ENCODE data around the gene APOLD1. TPM values are rescaled to one million over a fixed set of nuclear protein-coding genes. Genes with fewer than 3 reads are reported as not detected.

Gene APOLD1
- total RNA-seq, 6 donors from 2014 or later, result 8.5 to 36.5 (median 15.6) TPM

DNA sequence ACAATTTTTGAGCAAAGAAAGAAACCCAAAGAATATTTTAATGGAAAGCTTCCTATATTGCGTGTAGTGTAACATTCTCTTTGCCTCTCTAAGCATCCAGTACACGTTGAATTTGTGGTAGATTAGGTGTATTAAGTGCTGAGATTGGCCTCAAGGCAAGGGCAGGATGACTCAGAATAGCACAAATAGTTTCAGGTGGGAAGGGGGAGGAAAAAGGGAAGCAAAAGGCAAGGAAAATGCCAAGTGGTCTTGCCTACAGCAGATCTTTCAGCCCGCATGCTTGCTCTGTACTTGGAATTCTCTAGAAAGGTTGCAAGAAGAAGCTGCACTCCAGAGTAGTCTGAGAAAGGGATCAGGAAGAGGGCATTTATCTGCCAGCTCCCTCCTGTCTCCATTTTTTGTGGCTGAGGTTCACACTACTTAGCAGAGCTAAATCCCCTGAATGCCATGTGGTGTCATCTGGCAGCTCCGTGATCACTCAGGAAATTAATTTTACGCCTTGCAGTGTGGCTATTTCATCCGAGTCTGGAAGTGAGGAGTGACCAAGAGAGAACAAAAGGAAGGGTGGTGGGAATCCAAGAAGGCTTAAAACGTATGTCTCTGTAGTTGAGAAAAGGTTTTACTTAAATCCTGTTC is 39.8 kb upstream of the APOLD1 start:
- DNase-seq (no peak), ATAC-seq (ENCODE audit: low FRiP score in 2 of 2) (no peak)
- no peak overlapping the region for H3K27ac ChIP-seq
- H3K4me3 ChIP-seq, result no peak overlapping the region
- no peak for TF ChIP-seq EP300 (IDR thresholded peaks at IDR 0.05)
- TF ChIP-seq POLR2AphosphoS5 (IDR thresholded peaks at IDR 0.05), result no peak
- TF ChIP-seq, protein P1, sequence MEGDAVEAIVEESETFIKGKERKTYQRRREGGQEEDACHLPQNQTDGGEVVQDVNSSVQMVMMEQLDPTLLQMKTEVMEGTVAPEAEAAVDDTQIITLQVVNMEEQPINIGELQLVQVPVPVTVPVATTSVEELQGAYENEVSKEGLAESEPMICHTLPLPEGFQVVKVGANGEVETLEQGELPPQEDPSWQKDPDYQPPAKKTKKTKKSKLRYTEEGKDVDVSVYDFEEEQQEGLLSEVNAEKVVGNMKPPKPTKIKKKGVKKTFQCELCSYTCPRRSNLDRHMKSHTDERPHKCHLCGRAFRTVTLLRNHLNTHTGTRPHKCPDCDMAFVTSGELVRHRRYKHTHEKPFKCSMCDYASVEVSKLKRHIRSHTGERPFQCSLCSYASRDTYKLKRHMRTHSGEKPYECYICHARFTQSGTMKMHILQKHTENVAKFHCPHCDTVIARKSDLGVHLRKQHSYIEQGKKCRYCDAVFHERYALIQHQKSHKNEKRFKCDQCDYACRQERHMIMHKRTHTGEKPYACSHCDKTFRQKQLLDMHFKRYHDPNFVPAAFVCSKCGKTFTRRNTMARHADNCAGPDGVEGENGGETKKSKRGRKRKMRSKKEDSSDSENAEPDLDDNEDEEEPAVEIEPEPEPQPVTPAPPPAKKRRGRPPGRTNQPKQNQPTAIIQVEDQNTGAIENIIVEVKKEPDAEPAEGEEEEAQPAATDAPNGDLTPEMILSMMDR (IDR thresholded peaks at IDR 0.05), result no peak
- no peak for TF ChIP-seq POLR2A (IDR thresholded peaks at IDR 0.05)
- no peaks in the 10 kb centered on the region for H3K27me3 ChIP-seq
- H3K4me1 ChIP-seq, result peaks cover 0 to 12% (median 8%) of the 10 kb centered on the region in 4 donors
- no peaks in the 10 kb centered on the region for H3K9me3 ChIP-seq
- WGBS, 2 donors, result 77 to 95% methylated on average over 6 to 7 of the region's 7 CpGs
- H3K36me3 ChIP-seq, result no peaks in the 10 kb centered on the region

DNA sequence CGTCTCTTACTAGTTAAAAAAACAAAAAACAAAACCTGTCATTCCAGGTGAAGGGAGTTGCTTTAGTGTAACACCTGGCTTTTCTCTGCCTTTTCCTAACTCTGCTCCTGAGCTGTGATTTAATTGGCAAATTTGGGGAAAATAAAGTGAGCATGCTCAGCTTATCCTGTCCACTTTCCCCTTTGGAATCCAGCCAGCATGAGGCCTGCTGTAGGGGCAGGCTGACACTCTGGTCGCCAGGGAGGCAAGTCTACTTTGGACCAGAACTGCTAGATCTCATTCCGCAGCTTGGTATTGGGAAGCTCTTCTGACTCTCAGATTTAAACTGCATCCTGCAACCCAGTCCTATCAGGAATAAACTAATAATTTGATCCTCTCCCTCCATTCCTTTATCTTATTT is 38.2 kb upstream of the APOLD1 start:
- no peak for DNase-seq
- no peak overlapping the region for H3K27ac ChIP-seq
- WGBS, 2 donors, result 80 to 81% methylated on average over 3 of the region's 3 CpGs

DNA sequence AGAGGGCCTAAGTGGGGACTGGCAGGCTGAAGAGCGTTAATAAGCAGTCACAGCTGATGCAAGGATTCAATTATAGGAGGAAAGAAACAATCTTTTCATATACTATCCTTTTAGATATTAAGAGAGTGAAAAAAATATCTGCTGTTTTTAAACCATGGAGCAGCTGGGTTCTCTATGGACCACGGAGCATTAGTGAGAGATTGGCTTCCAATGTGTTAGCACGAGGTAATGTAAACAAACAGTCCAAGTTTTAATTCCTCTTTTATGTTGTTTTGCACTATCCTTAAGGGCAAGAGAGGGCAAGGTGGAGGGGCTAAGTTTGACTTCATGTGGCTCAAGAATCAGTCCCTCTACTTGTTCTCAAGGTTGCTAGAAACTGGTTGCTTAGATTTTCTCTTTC is 37.4 kb upstream of the APOLD1 start:
- no peaks in the 10 kb centered on the region for H3K36me3 ChIP-seq
- 59 to 63% methylated on average over 3 of the region's 3 CpGs for WGBS, 2 donors
- H3K27ac ChIP-seq, result no peak overlapping the region
- TF ChIP-seq EP300 (IDR thresholded peaks at IDR 0.05) (no peak), POLR2AphosphoS5 (IDR thresholded peaks at IDR 0.05) (no peak), POLR2A (IDR thresholded peaks at IDR 0.05) (no peak)
- TF ChIP-seq, protein P1 (IDR thresholded peaks at IDR 0.05), result no peak
- H3K9me3 ChIP-seq, result no peaks in the 10 kb centered on the region
- no peak for DNase-seq
- H3K4me3 ChIP-seq, result no peak overlapping the region
- ATAC-seq (ENCODE audit: low FRiP score in 2 of 2), result no peak
- H3K27me3 ChIP-seq, result no peaks in the 10 kb centered on the region
- no peaks in the 10 kb centered on the region for H3K4me1 ChIP-seq

More for the DNA sequence above, 38.2 kb upstream of the APOLD1 start:
- peaks cover 0 to under 1% (median 0%) of the 10 kb centered on the region in 4 donors for H3K4me1 ChIP-seq
- H3K27me3 ChIP-seq, result no peaks in the 10 kb centered on the region
- ATAC-seq (ENCODE audit: low FRiP score in 2 of 2), result no peak
- H3K36me3 ChIP-seq, result no peaks in the 10 kb centered on the region
- TF ChIP-seq, protein P1 (IDR thresholded peaks at IDR 0.05), result no peak
- TF ChIP-seq POLR2AphosphoS5 (IDR thresholded peaks at IDR 0.05), result no peak
- no peak overlapping the region for H3K4me3 ChIP-seq
- H3K9me3 ChIP-seq, result no peaks in the 10 kb centered on the region

DNA sequence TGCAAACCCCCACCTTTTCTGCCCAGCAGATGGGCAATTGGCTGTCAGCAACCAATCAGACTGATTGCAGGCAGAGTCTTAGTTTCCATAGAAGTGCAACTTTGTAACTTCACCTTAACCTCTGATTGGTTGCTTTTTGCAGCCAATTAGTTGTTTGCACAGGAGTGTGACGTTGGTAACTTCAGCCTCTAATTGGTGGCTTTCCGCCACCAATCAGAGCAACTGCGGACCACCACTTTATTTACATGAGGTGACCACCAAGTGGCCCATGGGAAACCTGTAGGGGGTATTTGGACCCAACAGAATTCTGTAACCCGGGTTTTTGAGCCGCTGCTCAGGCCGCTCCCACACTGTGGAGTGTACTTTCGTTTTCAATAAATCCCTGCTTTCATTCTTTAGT is 36.0 kb upstream of the APOLD1 start:
- TF ChIP-seq, protein P1 (IDR thresholded peaks at IDR 0.05), result no peak
- TF ChIP-seq POLR2A (IDR thresholded peaks at IDR 0.05) (no peak), POLR2AphosphoS5 (IDR thresholded peaks at IDR 0.05) (no peak), EP300 (IDR thresholded peaks at IDR 0.05) (no peak)
- Histone ChIP-seq H3K4me3 (peak overlapping the region in 2 of 4 donors; percentile 7 to 11), H3K4me1 (no peaks in the 10 kb centered on the region), H3K36me3 (no peaks in the 10 kb centered on the region), H3K9me3 (no peaks in the 10 kb centered on the region), H3K27me3 (no peaks in the 10 kb centered on the region), H3K27ac (no peak overlapping the region)
- ATAC-seq (ENCODE audit: low FRiP score in 2 of 2) (peak in 1 of 2 donors; percentile 79), DNase-seq (no peak)
- WGBS, 2 donors, result 85 to 98% methylated on average over 7 of the region's 7 CpGs

DNA sequence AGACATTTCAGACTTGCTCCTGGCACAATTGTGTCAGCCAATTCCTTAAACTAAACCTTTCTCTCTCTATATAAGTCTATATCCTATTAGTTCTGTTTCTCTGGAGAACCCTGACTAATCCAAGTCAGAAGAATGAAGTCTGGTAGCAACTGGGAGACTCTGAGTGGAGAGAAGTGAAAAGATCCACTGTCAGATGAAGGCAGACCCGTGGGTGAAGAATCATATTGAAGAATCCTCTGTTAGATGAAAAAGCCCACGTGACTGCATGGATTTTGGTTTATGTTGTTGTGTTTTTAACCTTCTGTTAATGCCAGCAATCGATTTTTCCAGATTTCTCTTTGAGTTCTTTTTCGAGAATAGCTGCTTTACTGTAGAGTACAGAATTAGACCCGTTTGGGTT is 29.5 kb upstream of the APOLD1 start:
- Histone ChIP-seq H3K36me3 (no peaks in the 10 kb centered on the region), H3K4me3 (no peak overlapping the region), H3K27me3 (no peaks in the 10 kb centered on the region), H3K9me3 (no peaks in the 10 kb centered on the region), H3K4me1 (no peaks in the 10 kb centered on the region), H3K27ac (no peak overlapping the region)
- TF ChIP-seq, protein P1 (IDR thresholded peaks at IDR 0.05), result no peak
- TF ChIP-seq POLR2AphosphoS5 (IDR thresholded peaks at IDR 0.05), result no peak
- no peak for TF ChIP-seq EP300 (IDR thresholded peaks at IDR 0.05)
- no peak for TF ChIP-seq POLR2A (IDR thresholded peaks at IDR 0.05)
- DNase-seq (no peak), ATAC-seq (ENCODE audit: low FRiP score in 2 of 2) (no peak)
- WGBS, 2 donors, result 85 to 94% methylated on average over 5 of the region's 5 CpGs
